T-helper 1 cell treated with Interleukin-12 subunit alpha and Interleukin-12 subunit beta and Interleukin-4 antibody, amounts not matched to agents 30 ng/mL and 1 ng/mL, for 36 hours (primary cell): ENCODE data around the gene ZNF503. TPM values are rescaled to one million over a fixed set of nuclear protein-coding genes. Genes with fewer than 3 reads are reported as not detected.

Experiments
- intact Hi-C: fragments of 100-400 bp; cut with micrococcal nuclease; formaldehyde crosslinking; loops from one replicate; pipeline ENCODE4 v1.15.1; 2024
- total RNA-seq: library from RNA; stranded (reverse); gene quantifications from 2 replicates; pipeline ENCODE4 v1.2.3, GENCODE V29; 2022

ZNF503 gene
- total RNA-seq, 1 donor from 2014 or later: not detected

- intact Hi-C loops: no loop called here
Measured at GRCh38 chr10:75356484-75356883, 45.1 kb downstream of the ZNF503 start.

GRCh38 chr10:75355706-75356105 lies 45.9 kb downstream of the ZNF503 start:
- intact Hi-C loops: no loop called here

GRCh38 chr10:75353183-75353582 lies 48.4 kb downstream of the ZNF503 start:
- intact Hi-C loops: no loop called here

- intact Hi-C loops: no loop called here
Measured at GRCh38 chr10:75352650-75353049, 48.9 kb downstream of the ZNF503 start.

GRCh38 chr10:75351637-75352036 lies 49.9 kb downstream of the ZNF503 start:
- intact Hi-C loops: no loop called here

- intact Hi-C loops: no loop called here
Measured at GRCh38 chr10:75350791-75351190, 50.8 kb downstream of the ZNF503 start.

Other genes with a start within 250 kb of the ZNF503 start
- gene VDAC2, start 191.0 kb downstream of the ZNF503 start, total RNA-seq: 135 and 140 TPM in 2 replicates
- gene COMTD1, start 165.8 kb downstream of the ZNF503 start, total RNA-seq: 21.1 and 24.0 TPM in 2 replicates
- not detected in 2 replicates for gene LRMDA, start 29.9 kb upstream of the ZNF503 start, total RNA-seq